NCI-H2029 treated with DMSO at 0.1 percent for 48 hours (cell line): ENCODE measurements around the gene GFY.
A peak's percentile ranks its signal among the peaks of the same experiment; 100 is the strongest.

Experiments
- DNase-seq: peaks from one replicate; lab custom pipeline; 2025; lab: John Stamatoyannopoulos, UW

The GFY gene

DNA sequence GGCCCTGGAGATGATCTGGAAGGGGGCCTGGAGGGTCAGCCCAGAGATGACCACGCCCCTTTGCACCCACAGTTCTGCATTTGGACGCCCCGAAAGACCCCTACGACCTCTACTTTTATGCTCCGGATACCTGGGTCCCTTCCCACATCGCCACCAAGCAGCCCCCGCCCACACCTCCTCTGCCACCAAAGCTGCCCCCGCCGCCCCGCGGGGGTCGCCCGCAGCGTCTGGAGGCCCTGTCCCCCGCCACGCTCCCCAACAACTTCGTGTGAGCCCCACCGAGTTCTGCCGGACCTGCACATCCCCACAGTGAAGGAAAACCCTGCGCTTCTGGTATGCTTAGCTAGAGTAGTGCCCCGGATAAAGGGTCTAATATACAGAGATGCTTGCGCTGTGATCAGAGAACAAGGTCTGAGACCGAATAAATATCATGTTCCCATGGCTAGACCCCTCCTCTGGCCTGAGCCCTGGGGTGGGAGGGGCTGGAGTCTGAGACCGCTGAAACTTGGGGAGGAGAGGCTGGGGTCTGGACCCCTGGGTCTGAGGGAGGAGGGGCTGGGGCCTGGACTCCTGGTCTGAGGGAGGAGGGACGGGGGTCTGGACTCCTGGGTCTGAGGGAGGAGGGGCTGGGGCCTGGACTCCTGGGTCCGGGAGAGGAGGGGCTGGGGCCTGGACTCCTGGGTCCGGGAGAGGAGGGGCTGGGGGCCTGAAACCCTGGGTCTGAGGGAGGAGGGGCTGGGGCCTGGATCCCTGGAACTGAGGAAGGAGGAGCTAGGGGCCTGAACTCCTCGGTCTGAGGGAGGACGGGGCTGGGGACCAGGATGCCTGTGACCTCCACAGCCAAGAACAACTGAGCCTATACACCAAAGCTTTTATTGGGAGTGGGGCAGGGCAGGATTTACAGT is 3.6 kb downstream of the GFY start:
- DNase-seq = no peak

DNA sequence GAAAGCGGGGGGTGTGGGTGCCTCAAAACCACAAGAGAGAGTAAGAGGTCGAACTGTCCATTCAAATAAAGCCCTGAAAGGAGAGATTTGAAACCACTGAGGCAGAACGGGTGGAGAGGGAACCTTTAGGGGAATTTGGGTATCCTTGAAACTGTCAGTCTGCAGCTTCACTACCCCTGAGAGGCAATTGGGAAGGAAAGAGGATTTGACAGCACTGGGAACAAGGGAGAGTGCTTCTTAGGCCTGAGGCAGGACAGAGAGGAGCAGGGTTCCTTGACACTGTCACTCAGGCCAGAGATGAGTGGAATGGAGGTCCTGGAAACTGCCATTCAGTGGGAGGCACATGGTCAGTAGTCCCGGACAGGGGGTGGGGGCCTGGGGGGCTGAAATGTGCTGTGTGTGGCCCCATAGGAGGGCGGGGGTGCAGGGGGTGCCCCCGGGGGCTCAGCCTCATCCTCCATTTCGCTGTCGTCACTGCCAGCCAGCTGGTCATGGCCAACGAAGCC is 5.0 kb downstream of the GFY start:
- no peak for DNase-seq

GRCh38 chr19:49430678-49431329 is 5.6 kb downstream of the GFY start:
- DNase-seq = no peak

DNA sequence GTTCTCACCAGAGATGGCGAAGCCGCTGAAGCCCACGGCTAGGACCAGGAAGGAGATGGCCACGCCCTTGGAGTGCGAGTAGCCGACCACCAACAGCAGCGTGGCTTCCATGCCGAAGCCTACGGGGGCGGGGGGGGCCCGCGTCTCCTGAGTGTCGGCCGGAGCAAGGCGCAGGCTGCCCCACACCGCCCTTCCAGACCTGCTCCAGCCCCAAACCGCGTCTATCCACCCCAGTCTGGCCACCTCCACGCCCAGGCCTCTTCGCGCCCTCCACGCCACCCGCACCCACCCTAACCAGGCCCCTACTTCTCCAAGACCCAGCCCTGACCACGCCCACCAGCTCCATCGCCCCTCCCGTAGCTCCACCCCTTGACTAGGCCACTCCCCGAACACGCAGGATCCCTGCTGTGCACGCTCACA is 6.2 kb downstream of the GFY start:
- DNase-seq = no peak

- DNase-seq = no peak
Measured at GRCh38 chr19:49432141-49433073, 7.2 kb downstream of the GFY start.

- DNase-seq = no peak
Measured at GRCh38 chr19:49433240-49433901, 8.2 kb downstream of the GFY start.

- DNase-seq = no peak
Measured at GRCh38 chr19:49434907-49435583, 9.9 kb downstream of the GFY start.

GRCh38 chr19:49435670-49436069 is 10.5 kb downstream of the GFY start:
- no peak for DNase-seq

DNA sequence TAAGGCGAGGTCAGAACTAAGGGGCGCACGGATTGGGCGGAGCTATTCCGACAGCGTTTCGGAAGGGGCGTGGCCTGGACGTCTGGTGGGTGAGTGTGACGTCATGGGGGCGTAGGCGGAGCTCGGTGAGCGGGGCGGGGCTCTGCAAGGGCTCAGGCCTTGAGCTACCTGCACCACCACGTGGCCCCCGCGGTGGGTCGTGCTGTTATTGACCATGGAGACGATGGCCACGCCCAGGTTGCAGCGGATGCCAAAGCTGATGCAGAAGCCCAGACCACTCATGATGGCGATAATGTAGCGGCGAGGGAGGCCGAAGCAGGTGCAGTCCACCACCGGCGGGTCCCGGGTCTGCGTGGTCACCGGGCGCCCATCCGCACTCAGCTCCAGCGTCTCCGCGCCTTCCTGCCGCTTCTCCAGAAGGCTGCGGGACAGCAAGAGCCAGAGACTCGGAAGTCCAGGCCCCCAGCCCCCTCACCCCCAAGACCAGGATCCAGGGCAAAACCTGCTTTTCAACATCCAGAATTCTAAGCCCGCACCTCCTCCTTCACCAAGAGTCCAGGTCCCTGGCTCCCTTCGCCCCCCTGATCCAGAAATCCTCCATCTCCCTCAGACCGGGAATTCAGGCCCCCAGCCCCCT is 11.3 kb downstream of the GFY start:
- no peak for DNase-seq

- DNase-seq = no peak
Measured at GRCh38 chr19:49437231-49437630, 12.0 kb downstream of the GFY start.

GRCh38 chr19:49438261-49438660 is 13.1 kb downstream of the GFY start:
- DNase-seq = no peak

GRCh38 chr19:49439836-49440235 is 14.6 kb downstream of the GFY start:
- no peak for DNase-seq

GRCh38 chr19:49440439-49441209 is 15.4 kb downstream of the GFY start:
- no peak for DNase-seq

- no peak for DNase-seq
Measured at GRCh38 chr19:49441210-49441959, 16.2 kb downstream of the GFY start, which contains the start of gene SLC17A7. Gene SLC17A7, minus strand, starts transcription at chr19:49441527. Its CDS starts 148 bp downstream, at chr19:49441379.

DNA sequence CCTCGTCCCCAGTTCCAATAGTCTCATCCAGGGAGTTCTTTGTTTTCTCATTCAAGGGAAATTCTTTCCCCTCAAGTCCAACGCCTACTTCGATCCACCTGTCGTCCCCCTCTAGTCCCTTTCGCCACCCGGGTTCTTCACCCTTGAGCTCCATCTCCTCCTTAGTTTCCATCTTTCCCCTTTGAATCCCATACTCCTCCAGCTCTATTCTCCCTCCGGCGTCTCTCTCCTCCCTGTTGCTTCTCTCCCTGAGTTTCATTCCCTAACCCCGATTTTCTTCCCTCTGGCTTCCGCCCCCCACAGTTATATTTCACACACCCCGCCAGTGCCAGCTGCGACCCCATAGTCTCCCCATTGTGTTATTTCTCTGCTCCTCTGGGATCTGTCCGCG is 16.8 kb downstream of the GFY start:
- no peak for DNase-seq

- DNase-seq = no peak
Measured at GRCh38 chr19:49442354-49442753, 17.2 kb downstream of the GFY start.

- peak; percentile 52 for DNase-seq
Measured at GRCh38 chr19:49442771-49443365, 17.7 kb downstream of the GFY start.

DNA sequence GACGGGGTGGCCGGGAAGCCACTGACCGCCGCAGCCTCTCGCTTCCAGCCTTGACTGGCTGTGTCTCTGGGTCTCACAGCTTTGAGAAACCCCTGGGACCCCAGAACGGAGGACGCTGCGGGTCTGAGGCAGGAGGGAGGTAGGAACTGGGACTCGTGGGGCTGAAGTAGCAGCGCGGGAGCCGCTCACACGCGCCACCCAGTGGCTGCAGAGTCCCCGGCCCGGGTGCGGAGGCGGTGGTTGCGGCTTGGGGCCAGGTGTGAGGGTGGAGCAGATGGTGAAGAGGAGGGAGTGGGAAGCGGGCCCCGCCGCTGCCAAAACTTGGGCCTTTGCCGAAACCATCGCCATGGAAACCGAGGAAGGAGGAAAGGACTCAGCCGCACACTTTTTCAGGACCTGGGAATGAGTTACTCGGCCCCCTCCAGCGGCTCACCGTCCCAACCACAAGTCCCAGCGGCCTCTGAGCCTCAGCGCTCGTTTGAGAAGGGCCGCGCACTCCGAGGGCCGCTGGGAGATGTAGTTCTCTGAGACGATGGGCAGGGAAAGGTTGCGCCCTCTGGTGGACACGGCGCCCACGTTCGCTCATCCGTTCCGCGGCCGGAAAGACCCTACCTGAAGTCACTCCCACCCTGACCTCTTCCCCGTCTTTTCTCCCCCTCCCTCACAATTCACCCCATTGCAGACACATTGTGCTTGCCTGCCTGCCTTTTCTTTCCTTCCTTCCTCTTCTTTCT is 18.3 kb downstream of the GFY start:
- DNase-seq = peak; percentile 91
